ENCODE measurements around the gene MAN1C1.

The MAN1C1 gene

GRCh38 chr1:25571522-25571970 lies 45.0 kb upstream of the MAN1C1 start:
- TF ChIP-seq CTCF (IDR thresholded peaks at IDR 0.05; ENCODE audit: insufficient read depth, low read length, poor library complexity, severe bottlenecking) (no peak), EZH2phosphoT487 (conservative IDR thresholded peaks at IDR 0.05; ENCODE audit: low read length) (no peak)
- no peaks in the 10 kb centered on the region for H4K20me1 ChIP-seq (ENCODE audit: low read depth, low read length)
- H2AFZ ChIP-seq (ENCODE audit: low read depth, low read length, severe bottlenecking): no peak overlapping the region

GRCh38 chr1:25572107-25572506 lies 44.5 kb upstream of the MAN1C1 start:
- Histone ChIP-seq H3K27me3 (ENCODE audit: low read length) (no peaks in the 10 kb centered on the region), H3K4me3 (ENCODE audit: insufficient read depth, low read length, poor library complexity, severe bottlenecking) (no peak overlapping the region), H2AFZ (ENCODE audit: low read depth, low read length, severe bottlenecking) (no peak overlapping the region), H3K36me3 (ENCODE audit: low read length) (no peaks in the 10 kb centered on the region), H3K9me2 (replicated peaks; ENCODE audit: insufficient read depth, low read length) (no peaks in the 10 kb centered on the region), H3F3A (ENCODE audit: insufficient read depth) (no peaks in the 10 kb centered on the region), H3K79me2 (ENCODE audit: insufficient read depth, low read length) (no peaks in the 10 kb centered on the region), H4K20me1 (ENCODE audit: low read depth, low read length) (no peaks in the 10 kb centered on the region), H3K9me3 (ENCODE audit: insufficient read depth, low read length) (no peaks in the 10 kb centered on the region), H3K27ac (ENCODE audit: low read depth, low read length) (no peak overlapping the region), H3K9ac (ENCODE audit: low read length) (no peak overlapping the region), H3K4me2 (ENCODE audit: low read depth, low read length, poor library complexity, severe bottlenecking) (no peak overlapping the region)
- TF ChIP-seq EZH2phosphoT487 (conservative IDR thresholded peaks at IDR 0.05; ENCODE audit: low read length) (no peak), CTCF (IDR thresholded peaks at IDR 0.05; ENCODE audit: insufficient read depth, low read length, poor library complexity, severe bottlenecking) (no peak)

More at GRCh38 chr1:25571522-25571970, 45.0 kb upstream of the MAN1C1 start:
- no peaks in the 10 kb centered on the region for H3F3A ChIP-seq (ENCODE audit: insufficient read depth)
- H3K4me3 ChIP-seq (ENCODE audit: insufficient read depth, low read length, poor library complexity, severe bottlenecking): no peak overlapping the region
- H3K79me2 ChIP-seq (ENCODE audit: insufficient read depth, low read length): no peaks in the 10 kb centered on the region
- H3K27me3 ChIP-seq (ENCODE audit: low read length): no peaks in the 10 kb centered on the region
- no peak overlapping the region for H3K9ac ChIP-seq (ENCODE audit: low read length)
- no peak overlapping the region for H3K27ac ChIP-seq (ENCODE audit: low read depth, low read length)
- H3K36me3 ChIP-seq (ENCODE audit: low read length): no peaks in the 10 kb centered on the region
- no peak overlapping the region for H3K4me2 ChIP-seq (ENCODE audit: low read depth, low read length, poor library complexity, severe bottlenecking)
- no peaks in the 10 kb centered on the region for H3K9me2 ChIP-seq (replicated peaks; ENCODE audit: insufficient read depth, low read length)
- no peaks in the 10 kb centered on the region for H3K9me3 ChIP-seq (ENCODE audit: insufficient read depth, low read length)

GRCh38 chr1:25572708-25573590 lies 43.6 kb upstream of the MAN1C1 start:
- peak; percentile 37 for TF ChIP-seq CTCF (IDR thresholded peaks at IDR 0.05; ENCODE audit: insufficient read depth, low read length, poor library complexity, severe bottlenecking)
- no peak for TF ChIP-seq EZH2phosphoT487 (conservative IDR thresholded peaks at IDR 0.05; ENCODE audit: low read length)
- no peaks in the 10 kb centered on the region for H3F3A ChIP-seq (ENCODE audit: insufficient read depth)
- H3K27me3 ChIP-seq (ENCODE audit: low read length): no peaks in the 10 kb centered on the region
- H3K4me3 ChIP-seq (ENCODE audit: insufficient read depth, low read length, poor library complexity, severe bottlenecking): no peak overlapping the region
- H3K79me2 ChIP-seq (ENCODE audit: insufficient read depth, low read length): no peaks in the 10 kb centered on the region
- H4K20me1 ChIP-seq (ENCODE audit: low read depth, low read length): no peaks in the 10 kb centered on the region
- H3K9me3 ChIP-seq (ENCODE audit: insufficient read depth, low read length): no peaks in the 10 kb centered on the region
- H2AFZ ChIP-seq (ENCODE audit: low read depth, low read length, severe bottlenecking): no peak overlapping the region
- no peak overlapping the region for H3K27ac ChIP-seq (ENCODE audit: low read depth, low read length)
- no peaks in the 10 kb centered on the region for H3K36me3 ChIP-seq (ENCODE audit: low read length)
- no peaks in the 10 kb centered on the region for H3K9me2 ChIP-seq (replicated peaks; ENCODE audit: insufficient read depth, low read length)
- H3K4me2 ChIP-seq (ENCODE audit: low read depth, low read length, poor library complexity, severe bottlenecking): no peak overlapping the region
- H3K9ac ChIP-seq (ENCODE audit: low read length): no peak overlapping the region
